ENCODE results near the gene ANKRD7.

Gene ANKRD7

GRCh38 chr7:118280319-118281012 is 56.0 kb downstream of the ANKRD7 start:
- TF ChIP-seq GATA2 (IDR thresholded peaks at IDR 0.05; ENCODE audit: low read depth, low read length) (no peak), GATA3 (IDR thresholded peaks at IDR 0.05; ENCODE audit: low read depth, low read length) (no peak)

GRCh38 chr7:118281196-118281595 is 56.7 kb downstream of the ANKRD7 start:
- TF ChIP-seq GATA2 (IDR thresholded peaks at IDR 0.05; ENCODE audit: low read depth, low read length) (no peak), GATA3 (IDR thresholded peaks at IDR 0.05; ENCODE audit: low read depth, low read length) (no peak)

GRCh38 chr7:118285358-118285757 is 60.9 kb downstream of the ANKRD7 start:
- no peak for TF ChIP-seq GATA2 (IDR thresholded peaks at IDR 0.05; ENCODE audit: low read depth, low read length)
- TF ChIP-seq GATA3 (IDR thresholded peaks at IDR 0.05; ENCODE audit: low read depth, low read length): no peak

- TF ChIP-seq GATA3 (IDR thresholded peaks at IDR 0.05; ENCODE audit: low read depth, low read length): no peak
- TF ChIP-seq GATA2 (IDR thresholded peaks at IDR 0.05; ENCODE audit: low read depth, low read length): no peak
Measured at GRCh38 chr7:118286131-118286530, 61.6 kb downstream of the ANKRD7 start.

- no peak for TF ChIP-seq GATA3 (IDR thresholded peaks at IDR 0.05; ENCODE audit: low read depth, low read length)
- no peak for TF ChIP-seq GATA2 (IDR thresholded peaks at IDR 0.05; ENCODE audit: low read depth, low read length)
Measured at GRCh38 chr7:118288098-118288497, 63.6 kb downstream of the ANKRD7 start.

- TF ChIP-seq GATA2 (IDR thresholded peaks at IDR 0.05; ENCODE audit: low read depth, low read length) (no peak), GATA3 (IDR thresholded peaks at IDR 0.05; ENCODE audit: low read depth, low read length) (no peak)
Measured at GRCh38 chr7:118289476-118289875, 65.0 kb downstream of the ANKRD7 start.
